ENCODE results near the gene TRPM1. TPM values are rescaled to one million over a fixed set of nuclear protein-coding genes. Genes with fewer than 3 reads are reported as not detected.

Gene TRPM1
- total and polyA plus RNA-seq, 9 of the 15 experiments (the other 6 are each of a cell fraction or from before 2014, with no cell fraction given), result 0.01 to 0.06 (median 0.03) TPM; not detected in 5

GRCh38 chr15:31085359-31085758, 16.2 kb downstream of the TRPM1 start:
- no peak for TF ChIP-seq PBX2 (CRISPR knock-in tag; IDR thresholded peaks at IDR 0.05; ENCODE audit: low read depth)
- TF ChIP-seq PBX2 (tag; conservative IDR thresholded peaks at IDR 0.05; ENCODE audit: low read depth), result peak; percentile 69
- TF ChIP-seq SPI1 (IDR thresholded peaks at IDR 0.05; ENCODE audit: borderline replicate concordance, low read depth, low read length), result no peak
- peak; percentile 18; the same call in 1 of the 2 replicates for TF ChIP-seq HMBOX1 (IDR thresholded peaks at IDR 0.05)
- TF ChIP-seq PKNOX1 (IDR thresholded peaks at IDR 0.05), result peak; percentile 56; the same call in 1 of the 2 replicates
- TF ChIP-seq TARDBP (IDR thresholded peaks at IDR 0.05), result no peak
- TF ChIP-seq MEIS2 (IDR thresholded peaks at IDR 0.05; ENCODE audit: partially characterized antibody), result peak; percentile 56
- TF ChIP-seq ZNF318 (IDR thresholded peaks at IDR 0.05; ENCODE audit: borderline replicate concordance in 1 of 2, low read depth in 1 of 2), result no peak
- no peak for TF ChIP-seq TEAD1 (CRISPR knock-in tag; IDR thresholded peaks at IDR 0.05)
- 0 out of 2 replicates have a peak, but pooled peaks have one; percentile 3 for TF ChIP-seq CBFA2T3 (IDR thresholded peaks at IDR 0.05)

More at GRCh38 chr15:31085359-31085758, 16.2 kb downstream of the TRPM1 start:
- BruUV-seq (replicated peaks), result no TSS peak
- ATAC-seq (no peak), FAIRE-seq (no peak), DNase-seq (ENCODE audit: extremely low read depth in 1 of 4, low spot score in 3 of 4) (no peak)
- no peak overlapping the region for H3K9ac ChIP-seq (ENCODE audit: insufficient read depth in 1 of 2, low read depth in 2 of 2, low read length in 2 of 2)
- WGBS (ENCODE audit: insufficient coverage, low coverage, missing lambda C conversion rate), result 2% methylated on average over 7 of the region's 7 CpGs
- no peak overlapping the region for H3K4me3 ChIP-seq
- H3K79me2 ChIP-seq (ENCODE audit: control insufficient read depth, insufficient read depth, low read length), result no peaks in the 10 kb centered on the region
- no peak overlapping the region for H2AFZ ChIP-seq (ENCODE audit: low read depth, low read length)
- ChIA-PET CTCF (ENCODE audit: low intra/inter-chr PET ratio) (no interaction called here), POLR2A (no interaction called here)
- intact Hi-C loops (cut with micrococcal nuclease), result no loop called here
- H3K4me2 ChIP-seq (ENCODE audit: insufficient read depth, low read length), result no peak overlapping the region
- peaks cover under 1 to 8% of the 10 kb centered on the region in 2 experiments; a peak in 3 of 5 replicates for H3K4me1 ChIP-seq (replicated peaks in 1 of 2; ENCODE audit: control insufficient read depth in 2 of 2, insufficient read depth in 2 of 2, low read length in 2 of 2)
- H3K27ac ChIP-seq (ENCODE audit: extremely low read depth, low read depth, low read length), result no peak overlapping the region
- in situ Hi-C loops (cut with MboI), result no loop called here
- peaks cover 8 to 52% of the 10 kb centered on the region in 2 experiments; a peak in 4 of 5 replicates for H3K27me3 ChIP-seq (ENCODE audit: control insufficient read depth in 2 of 2, insufficient read depth in 2 of 2, low read length in 2 of 2)
- peaks cover 5% of the 10 kb centered on the region; the same call in 1 of the 2 replicates for H4K20me1 ChIP-seq (replicated peaks; ENCODE audit: control insufficient read depth, insufficient read depth, low read length)
- no peaks in the 10 kb centered on the region for H3K9me3 ChIP-seq (replicated peaks; ENCODE audit: control insufficient read depth, insufficient read depth, low read depth, low read length)
- peaks cover 4% of the 10 kb centered on the region for H3K9me1 ChIP-seq (ENCODE audit: control insufficient read depth, insufficient read depth, low read length)
- H3K36me3 ChIP-seq (ENCODE audit: control insufficient read depth, insufficient read depth, low read length), result no peaks in the 10 kb centered on the region
